NCI-H226 (cell line): ENCODE measurements around the gene SDHAF3.

Experiments
- DNase-seq: peaks from one replicate; pipeline ENCODE4 v3.0.0-alpha.2; 2015

SDHAF3 gene

GRCh38 chr7:97224316-97224715 is 106.8 kb downstream of the SDHAF3 start:
- DNase-seq, result no peak

GRCh38 chr7:97226541-97226940 is 109.0 kb downstream of the SDHAF3 start:
- no peak for DNase-seq
